Suprapubic skin (tissue), 3 donors: ENCODE data around the gene KIZ.

Experiments
- POLR2AphosphoS5 ChIP-seq, 3 donors: sonication (generic); formaldehyde crosslinking; IDR thresholded peaks; one replicate each; pipeline ENCODE4 v1.6.1; 2017; ENCODE audit warnings: antibody characterized with exemption in 3 of 3
- TF ChIP-seq, protein P1 (sequence below), 2 donors: fragments of 200-600 bp in 1 of 2; fragments of 450-650 bp in 1 of 2; sonication (generic) in 1 of 2; IDR thresholded peaks; one replicate each; pipeline ENCODE4 v1.5.1; 2016 to 2019; ENCODE audit warnings: antibody characterized with exemption in 2 of 2, mild to moderate bottlenecking in 1 of 2, moderate library complexity in 1 of 2

DNA sequence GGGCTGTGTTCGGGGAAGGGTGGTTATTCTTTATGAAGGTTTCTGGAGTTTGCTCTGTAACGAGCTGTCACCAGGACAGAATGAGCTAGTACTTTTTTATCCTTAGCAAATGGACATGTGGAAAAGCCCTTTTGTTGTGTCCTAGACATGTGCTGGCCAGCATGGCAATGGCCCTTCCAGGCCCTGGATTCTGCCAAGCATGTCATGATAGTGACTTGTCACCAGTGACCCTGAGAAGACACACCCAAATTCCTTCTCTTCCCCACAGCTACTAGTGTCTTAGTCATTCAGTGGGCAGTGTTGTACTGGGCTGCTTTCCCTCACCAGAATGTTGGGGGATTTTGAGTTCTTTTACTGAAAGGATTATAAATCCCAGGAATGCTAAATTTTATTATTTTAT, 103.3 kb downstream of the KIZ start:
- TF ChIP-seq, protein P1, sequence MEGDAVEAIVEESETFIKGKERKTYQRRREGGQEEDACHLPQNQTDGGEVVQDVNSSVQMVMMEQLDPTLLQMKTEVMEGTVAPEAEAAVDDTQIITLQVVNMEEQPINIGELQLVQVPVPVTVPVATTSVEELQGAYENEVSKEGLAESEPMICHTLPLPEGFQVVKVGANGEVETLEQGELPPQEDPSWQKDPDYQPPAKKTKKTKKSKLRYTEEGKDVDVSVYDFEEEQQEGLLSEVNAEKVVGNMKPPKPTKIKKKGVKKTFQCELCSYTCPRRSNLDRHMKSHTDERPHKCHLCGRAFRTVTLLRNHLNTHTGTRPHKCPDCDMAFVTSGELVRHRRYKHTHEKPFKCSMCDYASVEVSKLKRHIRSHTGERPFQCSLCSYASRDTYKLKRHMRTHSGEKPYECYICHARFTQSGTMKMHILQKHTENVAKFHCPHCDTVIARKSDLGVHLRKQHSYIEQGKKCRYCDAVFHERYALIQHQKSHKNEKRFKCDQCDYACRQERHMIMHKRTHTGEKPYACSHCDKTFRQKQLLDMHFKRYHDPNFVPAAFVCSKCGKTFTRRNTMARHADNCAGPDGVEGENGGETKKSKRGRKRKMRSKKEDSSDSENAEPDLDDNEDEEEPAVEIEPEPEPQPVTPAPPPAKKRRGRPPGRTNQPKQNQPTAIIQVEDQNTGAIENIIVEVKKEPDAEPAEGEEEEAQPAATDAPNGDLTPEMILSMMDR (IDR thresholded peaks at IDR 0.05), result no peak
- TF ChIP-seq POLR2AphosphoS5 (IDR thresholded peaks at IDR 0.05), result no peak
